Measurements from ENCODE around the gene DEGS1. TPM values are rescaled to one million over a fixed set of nuclear protein-coding genes. Genes with fewer than 3 reads are reported as not detected.

Gene DEGS1
- total RNA-seq, 1 donor from 2014 or later: 30.0 TPM

DNA sequence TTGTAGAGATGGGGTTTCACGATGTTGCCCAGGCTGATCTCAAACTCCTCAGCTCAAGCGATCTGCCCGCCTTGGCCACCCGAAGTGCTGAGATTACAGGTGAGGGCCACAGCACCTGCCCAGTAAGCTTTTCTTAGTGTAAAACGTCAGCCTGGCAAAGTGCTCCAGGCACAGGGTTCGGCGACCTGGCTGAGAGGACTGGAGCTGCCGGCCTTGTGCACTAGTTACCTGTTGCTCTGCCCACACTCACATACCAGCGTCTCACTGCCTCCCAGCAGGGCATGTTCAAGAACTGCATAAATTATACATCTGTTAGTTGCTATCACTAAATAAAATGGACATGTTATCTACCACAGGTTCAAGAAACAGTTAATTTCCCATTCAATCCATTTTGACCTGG, 55.2 kb downstream of the DEGS1 start:
- TF ChIP-seq, protein P1, sequence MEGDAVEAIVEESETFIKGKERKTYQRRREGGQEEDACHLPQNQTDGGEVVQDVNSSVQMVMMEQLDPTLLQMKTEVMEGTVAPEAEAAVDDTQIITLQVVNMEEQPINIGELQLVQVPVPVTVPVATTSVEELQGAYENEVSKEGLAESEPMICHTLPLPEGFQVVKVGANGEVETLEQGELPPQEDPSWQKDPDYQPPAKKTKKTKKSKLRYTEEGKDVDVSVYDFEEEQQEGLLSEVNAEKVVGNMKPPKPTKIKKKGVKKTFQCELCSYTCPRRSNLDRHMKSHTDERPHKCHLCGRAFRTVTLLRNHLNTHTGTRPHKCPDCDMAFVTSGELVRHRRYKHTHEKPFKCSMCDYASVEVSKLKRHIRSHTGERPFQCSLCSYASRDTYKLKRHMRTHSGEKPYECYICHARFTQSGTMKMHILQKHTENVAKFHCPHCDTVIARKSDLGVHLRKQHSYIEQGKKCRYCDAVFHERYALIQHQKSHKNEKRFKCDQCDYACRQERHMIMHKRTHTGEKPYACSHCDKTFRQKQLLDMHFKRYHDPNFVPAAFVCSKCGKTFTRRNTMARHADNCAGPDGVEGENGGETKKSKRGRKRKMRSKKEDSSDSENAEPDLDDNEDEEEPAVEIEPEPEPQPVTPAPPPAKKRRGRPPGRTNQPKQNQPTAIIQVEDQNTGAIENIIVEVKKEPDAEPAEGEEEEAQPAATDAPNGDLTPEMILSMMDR (IDR thresholded peaks at IDR 0.05; ENCODE audit: insufficient read depth, low read length, severe bottlenecking): no peak
- no peak for DNase-seq (ENCODE audit: low read depth)
- FAIRE-seq: no peak

DNA sequence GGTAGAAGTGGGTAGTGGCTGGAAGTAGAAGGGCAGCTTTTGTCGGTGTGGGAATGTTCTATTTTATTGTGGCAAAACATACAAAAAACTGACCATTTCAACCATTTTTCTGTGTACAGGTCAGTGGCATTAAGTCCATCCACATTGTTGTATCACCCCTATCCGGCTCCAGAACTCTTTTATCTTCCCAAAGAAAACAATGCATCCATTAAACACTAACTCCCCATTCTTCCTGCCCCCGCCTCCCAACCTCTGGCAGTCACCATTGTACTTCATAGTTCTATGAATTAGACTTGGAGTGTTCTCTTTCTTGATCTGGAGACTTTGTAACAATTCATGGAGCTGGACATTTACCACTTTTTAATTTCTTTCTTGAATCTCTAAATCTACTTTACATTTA, 55.7 kb downstream of the DEGS1 start:
- peaks cover 3% of the 10 kb centered on the region for H3K36me3 ChIP-seq (ENCODE audit: control insufficient read depth, insufficient read depth, low read length)
- no peak overlapping the region for H3K4me3 ChIP-seq (ENCODE audit: low read depth, low read length)
- TF ChIP-seq, protein P1 (IDR thresholded peaks at IDR 0.05; ENCODE audit: insufficient read depth, low read length, severe bottlenecking): no peak
- DNase-seq (ENCODE audit: low read depth) (no peak), FAIRE-seq (no peak)
- no peaks in the 10 kb centered on the region for H3K27me3 ChIP-seq (ENCODE audit: control insufficient read depth, insufficient read depth, low read length)

More for the DNA sequence above, 55.2 kb downstream of the DEGS1 start:
- Histone ChIP-seq H3K27me3 (ENCODE audit: control insufficient read depth, insufficient read depth, low read length) (no peaks in the 10 kb centered on the region), H3K36me3 (ENCODE audit: control insufficient read depth, insufficient read depth, low read length) (peaks cover 3% of the 10 kb centered on the region), H3K4me3 (ENCODE audit: low read depth, low read length) (no peak overlapping the region)

Other genes starting within 250 kb of the DEGS1 start
- gene FBXO28, start 69.1 kb upstream of the DEGS1 start, total RNA-seq: 35.8 and 42.0 TPM in 2 replicates
- 15.5 and 23.7 TPM in 2 replicates for gene NVL, start 146.9 kb downstream of the DEGS1 start, total RNA-seq
- gene CNIH4, start 173.6 kb downstream of the DEGS1 start, total RNA-seq: 70.3 and 146 TPM in 2 replicates